ENCODE data around the gene PRKCH.

- TF ChIP-seq CTCF (IDR thresholded peaks at IDR 0.05), result no peak
- no peak for TF ChIP-seq POLR2A (IDR thresholded peaks at IDR 0.05)
- TF ChIP-seq EP300 (IDR thresholded peaks at IDR 0.05), result no peak
- TF ChIP-seq POLR2AphosphoS5 (IDR thresholded peaks at IDR 0.05), result no peak
Observed at GRCh38 chr14:61485661-61486060, 164.3 kb downstream of the PRKCH start.

Measured in sigmoid colon (tissue), 4 donors.